GM12874 (cell line): ENCODE data around the gene GPATCH2L.

ENCODE experiments used
- CTCF ChIP-seq: IDR thresholded peaks from 2 replicates; pipeline ENCODE4 v1.5.1; 2011; ENCODE audit warnings: low read depth, mild to moderate bottlenecking, control low read depth, low read length, moderate library complexity; ENCODE audit not compliant: insufficient read depth

GPATCH2L gene

GRCh38 chr14:76260749-76261148 lies 109.0 kb downstream of the GPATCH2L start:
- no peak for TF ChIP-seq CTCF

GRCh38 chr14:76261371-76261811 lies 109.7 kb downstream of the GPATCH2L start:
- TF ChIP-seq CTCF: no peak

GRCh38 chr14:76262641-76263040 lies 110.9 kb downstream of the GPATCH2L start:
- no peak for TF ChIP-seq CTCF
